GM23248 (cell line): ENCODE results near the gene POU1F1.

Experiments used
- EZH2 ChIP-seq: fragments of 200-600 bp; sonication (generic); IDR thresholded peaks from 2 replicates; pipeline ENCODE4 v1.6.1; 2018; ENCODE audit warnings: antibody characterized with exemption, mild to moderate bottlenecking; ENCODE audit not compliant: insufficient read depth, poor library complexity, severe bottlenecking
- EZH2phosphoT487 ChIP-seq: fragments of 200-600 bp; sonication (generic); IDR thresholded peaks from 2 replicates; pipeline ENCODE4 v1.6.1; 2018; ENCODE audit warnings: antibody characterized with exemption, moderate library complexity, mild to moderate bottlenecking, low read depth; ENCODE audit not compliant: insufficient read depth

DNA sequence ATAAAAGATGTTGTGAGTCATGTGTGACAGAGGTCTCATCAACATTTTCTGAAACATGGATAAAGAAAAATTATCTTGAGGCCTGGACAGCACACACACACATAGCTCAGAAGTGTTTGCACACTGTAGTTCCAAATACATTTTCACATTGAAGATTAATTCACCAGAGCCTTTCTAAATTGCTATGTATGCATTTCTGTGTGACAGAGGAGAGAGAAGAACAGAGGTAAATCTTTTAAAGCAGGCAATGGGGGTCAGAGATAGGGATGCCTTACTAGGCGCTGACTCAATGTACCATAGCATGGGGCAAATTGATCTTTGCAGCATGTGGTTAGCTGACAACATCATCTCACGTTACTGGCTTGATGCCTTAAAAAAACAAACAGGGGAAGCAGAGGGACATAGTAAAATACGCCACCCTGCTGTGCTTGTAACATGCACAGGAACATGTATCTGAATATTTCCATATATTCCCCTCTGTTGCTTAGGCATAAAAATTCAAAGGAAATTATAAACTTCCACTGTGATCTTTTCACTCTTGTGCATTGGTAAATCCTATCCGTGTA lies 7.7 kb downstream of the POU1F1 start:
- TF ChIP-seq EZH2phosphoT487 (no peak), EZH2 (no peak)
